Stimulated activated effector memory CD8-positive, alpha-beta T cell treated with anti-CD3 and anti-CD28 coated beads, Interleukin-12 subunit alpha, Interleukin-12 subunit beta, amount 100 ng/mL, for 72 hours (primary cell): ENCODE data around the gene ZNF469.
"Not testable (repeated sequence)": the region's sequence is repeated elsewhere in the genome, so short reads cannot be mapped to it uniquely, and the experiment has no call there.

Experiments
- ATAC-seq: fragments of 150-1000 bp; cut with Tn5 transposase; 2 replicates; pipeline ENCODE4 v1.10.0; 2021
- DNase-seq, 2 donors: peaks; one replicate each; pipeline ENCODE4 v3.0.0; 2021 to 2022; ENCODE audit warnings: low spot score in 2 of 2
- H3K27ac Mint-ChIP-seq: one replicate; pipeline ENCODE4 v1.8.0; 2022; ENCODE audit warnings: mild to moderate bottlenecking, mixed read lengths
- H3K36me3 Mint-ChIP-seq: one replicate; pipeline ENCODE4 v1.8.0; 2022; ENCODE audit warnings: mild to moderate bottlenecking, mixed read lengths
- H3K4me1 Mint-ChIP-seq: one replicate; pipeline ENCODE4 v1.8.0; 2022; ENCODE audit warnings: mixed read lengths
- H3K4me3 Mint-ChIP-seq: one replicate; pipeline ENCODE4 v1.8.0; 2022; ENCODE audit warnings: mild to moderate bottlenecking, mixed read lengths
- H3K9me3 Mint-ChIP-seq: one replicate; pipeline ENCODE4 v1.8.0; 2022; ENCODE audit warnings: mixed read lengths

ZNF469 gene

GRCh38 chr16:88410297-88410968 is 27.7 kb downstream of the ZNF469 start:
- ATAC-seq, H3K4me3 Mint-ChIP-seq, H3K4me1 Mint-ChIP-seq, H3K9me3 Mint-ChIP-seq, H3K27ac Mint-ChIP-seq, H3K36me3 Mint-ChIP-seq, DNase-seq: not testable (repeated sequence)

GRCh38 chr16:88411951-88412576 is 29.3 kb downstream of the ZNF469 start:
- DNase-seq: no peak
- Mint-ChIP-seq H3K4me1 (peaks cover 6% of the 10 kb centered on the region), H3K36me3 (no peaks in the 10 kb centered on the region), H3K9me3 (no peaks in the 10 kb centered on the region), H3K4me3 (no peak overlapping the region), H3K27ac (no peak overlapping the region)
- no peak for ATAC-seq

- Mint-ChIP-seq H3K36me3 (no peaks in the 10 kb centered on the region), H3K9me3 (no peaks in the 10 kb centered on the region), H3K4me3 (no peak overlapping the region), H3K4me1 (peaks cover 2% of the 10 kb centered on the region), H3K27ac (no peak overlapping the region)
- DNase-seq: no peak
- no peak for ATAC-seq
Measured at GRCh38 chr16:88412766-88413165, 30.0 kb downstream of the ZNF469 start.

GRCh38 chr16:88413231-88413630 is 30.5 kb downstream of the ZNF469 start:
- H3K36me3 Mint-ChIP-seq: no peaks in the 10 kb centered on the region
- no peak for DNase-seq
- H3K27ac Mint-ChIP-seq: no peak overlapping the region
- no peaks in the 10 kb centered on the region for H3K9me3 Mint-ChIP-seq
- no peaks in the 10 kb centered on the region for H3K4me1 Mint-ChIP-seq
- ATAC-seq: no peak
- H3K4me3 Mint-ChIP-seq: no peak overlapping the region

- H3K36me3 Mint-ChIP-seq: no peaks in the 10 kb centered on the region
- ATAC-seq (no peak), DNase-seq (no peak)
- no peak overlapping the region for H3K27ac Mint-ChIP-seq
- no peaks in the 10 kb centered on the region for H3K4me1 Mint-ChIP-seq
- no peak overlapping the region for H3K4me3 Mint-ChIP-seq
- no peaks in the 10 kb centered on the region for H3K9me3 Mint-ChIP-seq
Measured at GRCh38 chr16:88413631-88414030, 30.9 kb downstream of the ZNF469 start.

- H3K4me3 Mint-ChIP-seq: no peak overlapping the region
- no peaks in the 10 kb centered on the region for H3K9me3 Mint-ChIP-seq
- ATAC-seq (no peak), DNase-seq (no peak)
- H3K27ac Mint-ChIP-seq: no peak overlapping the region
- no peaks in the 10 kb centered on the region for H3K36me3 Mint-ChIP-seq
- no peaks in the 10 kb centered on the region for H3K4me1 Mint-ChIP-seq
Measured at GRCh38 chr16:88414521-88415380, 32.0 kb downstream of the ZNF469 start.

- Mint-ChIP-seq H3K4me3 (no peak overlapping the region), H3K27ac (no peak overlapping the region), H3K4me1 (no peaks in the 10 kb centered on the region), H3K9me3 (no peaks in the 10 kb centered on the region), H3K36me3 (no peaks in the 10 kb centered on the region)
- no peak for DNase-seq
- ATAC-seq: no peak
Measured at GRCh38 chr16:88415381-88415705, 32.6 kb downstream of the ZNF469 start.

GRCh38 chr16:88415713-88416323 is 33.1 kb downstream of the ZNF469 start:
- no peak overlapping the region for H3K4me3 Mint-ChIP-seq
- ATAC-seq (no peak), DNase-seq (no peak)
- H3K9me3 Mint-ChIP-seq: no peaks in the 10 kb centered on the region
- no peak overlapping the region for H3K27ac Mint-ChIP-seq
- H3K4me1 Mint-ChIP-seq: no peaks in the 10 kb centered on the region
- H3K36me3 Mint-ChIP-seq: no peaks in the 10 kb centered on the region

GRCh38 chr16:88416686-88417085 is 33.9 kb downstream of the ZNF469 start:
- Mint-ChIP-seq H3K36me3 (no peaks in the 10 kb centered on the region), H3K9me3 (no peaks in the 10 kb centered on the region), H3K27ac (no peak overlapping the region), H3K4me1 (no peaks in the 10 kb centered on the region), H3K4me3 (no peak overlapping the region)
- DNase-seq (no peak), ATAC-seq (no peak)

- Mint-ChIP-seq H3K27ac (no peak overlapping the region), H3K9me3 (no peaks in the 10 kb centered on the region), H3K36me3 (no peaks in the 10 kb centered on the region), H3K4me3 (no peak overlapping the region), H3K4me1 (no peaks in the 10 kb centered on the region)
- DNase-seq (no peak), ATAC-seq (no peak)
Measured at GRCh38 chr16:88417684-88418476, 35.1 kb downstream of the ZNF469 start.

GRCh38 chr16:88418869-88419268 is 36.1 kb downstream of the ZNF469 start:
- H3K4me1 Mint-ChIP-seq: no peaks in the 10 kb centered on the region
- H3K27ac Mint-ChIP-seq: no peak overlapping the region
- DNase-seq (no peak), ATAC-seq (no peak)
- no peaks in the 10 kb centered on the region for H3K9me3 Mint-ChIP-seq
- H3K4me3 Mint-ChIP-seq: no peak overlapping the region
- no peaks in the 10 kb centered on the region for H3K36me3 Mint-ChIP-seq

- Mint-ChIP-seq H3K4me3 (no peak overlapping the region), H3K4me1 (no peaks in the 10 kb centered on the region), H3K27ac (no peak overlapping the region), H3K36me3 (no peaks in the 10 kb centered on the region), H3K9me3 (no peaks in the 10 kb centered on the region)
- no peak for DNase-seq
- ATAC-seq: no peak
Measured at GRCh38 chr16:88419790-88420189, 37.0 kb downstream of the ZNF469 start.

- peaks cover 6% of the 10 kb centered on the region for H3K4me1 Mint-ChIP-seq
- no peaks in the 10 kb centered on the region for H3K9me3 Mint-ChIP-seq
- H3K36me3 Mint-ChIP-seq: no peaks in the 10 kb centered on the region
- DNase-seq (no peak), ATAC-seq (no peak)
- H3K27ac Mint-ChIP-seq: no peak overlapping the region
- H3K4me3 Mint-ChIP-seq: no peak overlapping the region
Measured at GRCh38 chr16:88420496-88420895, 37.7 kb downstream of the ZNF469 start.

- no peaks in the 10 kb centered on the region for H3K9me3 Mint-ChIP-seq
- DNase-seq: no peak
- peaks cover 6% of the 10 kb centered on the region for H3K4me1 Mint-ChIP-seq
- H3K36me3 Mint-ChIP-seq: no peaks in the 10 kb centered on the region
- no peak overlapping the region for H3K27ac Mint-ChIP-seq
- H3K4me3 Mint-ChIP-seq: no peak overlapping the region
- no peak for ATAC-seq
Measured at GRCh38 chr16:88421301-88421700, 38.5 kb downstream of the ZNF469 start.

- H3K27ac Mint-ChIP-seq: no peak overlapping the region
- H3K36me3 Mint-ChIP-seq: no peaks in the 10 kb centered on the region
- no peak overlapping the region for H3K4me3 Mint-ChIP-seq
- no peak for DNase-seq
- no peak for ATAC-seq
- H3K4me1 Mint-ChIP-seq: peaks cover 6% of the 10 kb centered on the region
- no peaks in the 10 kb centered on the region for H3K9me3 Mint-ChIP-seq
Measured at GRCh38 chr16:88421871-88422433, 39.2 kb downstream of the ZNF469 start.
